ENCODE results near the gene CASP7. TPM values are rescaled to one million over a fixed set of nuclear protein-coding genes. Genes with fewer than 3 reads are reported as not detected.
A peak's percentile ranks its signal among the peaks of the same experiment; 100 is the strongest.

The CASP7 gene
- total RNA-seq, 1 experiment from 2014 or later = 4.7 TPM

DNA sequence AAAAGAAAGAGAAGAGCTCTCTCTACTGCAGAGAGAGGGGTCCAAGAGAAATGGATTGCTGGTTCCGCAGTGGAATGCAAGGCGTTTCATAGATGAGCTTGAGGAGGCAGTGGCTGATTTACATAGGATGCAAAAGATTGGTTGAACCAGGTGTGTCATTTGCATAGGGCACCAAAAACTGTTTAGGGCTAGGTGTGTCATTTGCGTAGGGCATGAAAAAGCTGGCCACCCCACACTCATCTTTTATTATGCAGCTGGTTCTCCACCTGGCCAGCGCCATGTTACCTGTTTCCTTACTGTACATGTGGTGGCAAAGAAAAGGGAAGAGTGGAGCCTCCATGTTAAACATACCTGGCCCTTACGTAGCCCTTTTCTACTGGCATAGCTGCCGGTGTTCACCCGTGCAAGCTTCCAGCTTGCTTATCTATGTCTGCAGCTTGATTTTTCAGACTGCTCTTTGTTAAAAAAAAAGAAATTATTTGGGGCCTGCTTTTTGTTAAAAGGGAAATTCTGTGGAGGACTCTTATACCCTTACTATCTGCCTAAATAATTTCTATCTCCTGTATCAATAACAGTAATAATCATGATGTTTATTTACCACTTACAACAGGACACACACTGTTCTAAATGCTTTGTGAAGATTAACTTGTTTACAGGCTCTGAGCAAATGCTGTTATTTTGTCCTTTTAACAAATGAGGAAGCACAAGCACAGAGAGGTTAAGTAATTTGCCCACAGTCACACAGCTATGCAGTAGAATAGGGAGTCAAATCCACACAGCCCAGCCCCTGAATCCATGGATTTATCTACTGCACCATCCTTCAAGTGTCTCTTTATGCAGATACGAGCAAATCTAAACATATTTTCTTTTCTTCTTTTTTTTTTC, 33.3 kb downstream of the CASP7 start:
- peak overlapping the region; percentile 9 for H3K4me2 ChIP-seq (ENCODE audit: insufficient read depth, insufficient read length, low read length)

More for the DNA sequence above, 33.3 kb downstream of the CASP7 start:
- H2BK12ac ChIP-seq (ENCODE audit: insufficient read length, low read depth, low read length) = no peak overlapping the region
- H4K91ac ChIP-seq (ENCODE audit: insufficient read length, low read depth, low read length) = no peak overlapping the region
- peak overlapping the region in 1 of 2 experiments; percentile 2; a peak in 2 of 5 replicates for H3K4me3 Mint-ChIP-seq
- H4K8ac ChIP-seq (replicated peaks; ENCODE audit: insufficient read length, low read depth, low read length) = no peak overlapping the region
- H3K36me3 Mint-ChIP-seq (ENCODE audit: insufficient read depth in 1 of 3, low read depth in 3 of 3) = peaks cover 0 to 2% (median 0%) of the 10 kb centered on the region in 3 experiments; a peak in 2 of 7 replicates
- H3K56ac ChIP-seq (ENCODE audit: insufficient read length, low read depth, low read length) = no peak overlapping the region
- no peak overlapping the region for H3K9ac ChIP-seq (ENCODE audit: extremely low read depth, insufficient read length, low read length)
- H4K5ac ChIP-seq (ENCODE audit: insufficient read length, low read depth, low read length) = no peak overlapping the region
- TF ChIP-seq, protein P1, sequence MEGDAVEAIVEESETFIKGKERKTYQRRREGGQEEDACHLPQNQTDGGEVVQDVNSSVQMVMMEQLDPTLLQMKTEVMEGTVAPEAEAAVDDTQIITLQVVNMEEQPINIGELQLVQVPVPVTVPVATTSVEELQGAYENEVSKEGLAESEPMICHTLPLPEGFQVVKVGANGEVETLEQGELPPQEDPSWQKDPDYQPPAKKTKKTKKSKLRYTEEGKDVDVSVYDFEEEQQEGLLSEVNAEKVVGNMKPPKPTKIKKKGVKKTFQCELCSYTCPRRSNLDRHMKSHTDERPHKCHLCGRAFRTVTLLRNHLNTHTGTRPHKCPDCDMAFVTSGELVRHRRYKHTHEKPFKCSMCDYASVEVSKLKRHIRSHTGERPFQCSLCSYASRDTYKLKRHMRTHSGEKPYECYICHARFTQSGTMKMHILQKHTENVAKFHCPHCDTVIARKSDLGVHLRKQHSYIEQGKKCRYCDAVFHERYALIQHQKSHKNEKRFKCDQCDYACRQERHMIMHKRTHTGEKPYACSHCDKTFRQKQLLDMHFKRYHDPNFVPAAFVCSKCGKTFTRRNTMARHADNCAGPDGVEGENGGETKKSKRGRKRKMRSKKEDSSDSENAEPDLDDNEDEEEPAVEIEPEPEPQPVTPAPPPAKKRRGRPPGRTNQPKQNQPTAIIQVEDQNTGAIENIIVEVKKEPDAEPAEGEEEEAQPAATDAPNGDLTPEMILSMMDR (conservative IDR thresholded peaks at IDR 0.05) = no peak
- H3K18ac ChIP-seq (ENCODE audit: insufficient read length, low read depth, low read length) = no peak overlapping the region
- H2BK120ac ChIP-seq (ENCODE audit: low read depth, low read length, poor library complexity, severe bottlenecking) = no peak overlapping the region
- no peaks in the 10 kb centered on the region for H3K79me2 ChIP-seq (ENCODE audit: insufficient read depth, low read length)
- H2BK20ac ChIP-seq (ENCODE audit: low read depth, low read length, poor library complexity, severe bottlenecking) = no peak overlapping the region
- no peaks in the 10 kb centered on the region for H3K23me2 ChIP-seq (ENCODE audit: insufficient read length, low read depth, low read length, poor library complexity, severe bottlenecking)
- no CpG with 5 or more reads among the region's 8 CpGs for WGBS (ENCODE audit: extremely low coverage, insufficient read length, low lambda C conversion rate)
- H3K23ac ChIP-seq (ENCODE audit: insufficient read length, low read depth, low read length) = no peak overlapping the region
- no peak overlapping the region for H3K4ac ChIP-seq (ENCODE audit: low read depth, low read length)
- no peaks in the 10 kb centered on the region for H3K9me3 Mint-ChIP-seq
- H2AK5ac ChIP-seq (ENCODE audit: insufficient read length, low read length) = no peak overlapping the region
- peaks cover 35 to 42% of the 10 kb centered on the region in 2 experiments for H3K4me1 Mint-ChIP-seq
- H3T11ph ChIP-seq (ENCODE audit: low read length) = no peak overlapping the region
- no peaks in the 10 kb centered on the region for H3K9me3 ChIP-seq (ENCODE audit: control insufficient read depth, low read depth, low read length)
- H2BK15ac ChIP-seq (ENCODE audit: low read depth, low read length) = no peak overlapping the region
- no peak overlapping the region for H3K27ac ChIP-seq (ENCODE audit: insufficient read length, low read depth, low read length)
- H2AFZ ChIP-seq (ENCODE audit: low read length) = peak overlapping the region; percentile 78
- no peak overlapping the region for H2BK5ac ChIP-seq (ENCODE audit: insufficient read length, low read length)
- peaks cover 8% of the 10 kb centered on the region for H3K27me3 Mint-ChIP-seq (ENCODE audit: low read depth)
- no peak overlapping the region for H3K14ac ChIP-seq (ENCODE audit: insufficient read depth, low read length)
- no peaks in the 10 kb centered on the region for H4K20me1 ChIP-seq (ENCODE audit: control insufficient read depth, insufficient read depth, insufficient read length)
- no peaks in the 10 kb centered on the region for H3K27me3 ChIP-seq (ENCODE audit: insufficient read depth, low read length)
- DNase-seq = peak; percentile 61
- no peaks in the 10 kb centered on the region for H3K79me1 ChIP-seq (ENCODE audit: insufficient read depth, low read depth, low read length, poor library complexity, severe bottlenecking)
- peaks cover 11% of the 10 kb centered on the region; the same call in 1 of the 2 replicates for H3K4me1 ChIP-seq (ENCODE audit: insufficient read depth, low read length)
- no peak overlapping the region for H3K27ac Mint-ChIP-seq

All from H9 (cell line).